ENCODE measurements around the gene NTN1.

DNA sequence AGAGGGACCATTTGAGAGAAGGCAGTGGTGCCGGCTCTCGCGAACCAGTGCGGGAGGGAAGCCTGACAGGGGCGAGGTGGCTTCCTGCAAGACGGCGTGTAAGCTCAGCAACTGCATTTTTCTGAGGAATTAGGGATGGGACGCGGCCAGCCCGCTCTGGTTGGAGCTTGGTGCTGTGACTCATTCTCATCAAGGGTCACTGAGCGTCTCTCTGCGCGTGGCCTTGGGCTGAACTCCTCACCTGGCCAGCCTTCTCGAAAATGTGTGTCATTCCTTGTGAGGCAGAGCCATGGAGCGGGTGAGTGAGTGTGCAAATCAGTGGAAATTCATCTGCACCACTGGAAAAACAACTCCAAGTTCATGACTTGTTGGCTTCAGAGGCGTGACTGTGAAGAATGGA is 52.8 kb downstream of the NTN1 start:
- TF ChIP-seq SSRP1 (CRISPR knock-in tag; IDR thresholded peaks at IDR 0.05) (no peak), FOXM1 (CRISPR knock-in tag; IDR thresholded peaks at IDR 0.05) (no peak), NAIF1 (CRISPR knock-in tag; IDR thresholded peaks at IDR 0.05; ENCODE audit: borderline replicate concordance) (no peak), EP300 (IDR thresholded peaks at IDR 0.05; ENCODE audit: low read depth in 2 of 2, low read length in 2 of 2) (no peak), EP300 (CRISPR knock-in tag; IDR thresholded peaks at IDR 0.05; ENCODE audit: borderline replicate concordance) (no peak), ZNF264 (CRISPR knock-in tag; IDR thresholded peaks at IDR 0.05) (no peak)
- TF ChIP-seq, protein P1, sequence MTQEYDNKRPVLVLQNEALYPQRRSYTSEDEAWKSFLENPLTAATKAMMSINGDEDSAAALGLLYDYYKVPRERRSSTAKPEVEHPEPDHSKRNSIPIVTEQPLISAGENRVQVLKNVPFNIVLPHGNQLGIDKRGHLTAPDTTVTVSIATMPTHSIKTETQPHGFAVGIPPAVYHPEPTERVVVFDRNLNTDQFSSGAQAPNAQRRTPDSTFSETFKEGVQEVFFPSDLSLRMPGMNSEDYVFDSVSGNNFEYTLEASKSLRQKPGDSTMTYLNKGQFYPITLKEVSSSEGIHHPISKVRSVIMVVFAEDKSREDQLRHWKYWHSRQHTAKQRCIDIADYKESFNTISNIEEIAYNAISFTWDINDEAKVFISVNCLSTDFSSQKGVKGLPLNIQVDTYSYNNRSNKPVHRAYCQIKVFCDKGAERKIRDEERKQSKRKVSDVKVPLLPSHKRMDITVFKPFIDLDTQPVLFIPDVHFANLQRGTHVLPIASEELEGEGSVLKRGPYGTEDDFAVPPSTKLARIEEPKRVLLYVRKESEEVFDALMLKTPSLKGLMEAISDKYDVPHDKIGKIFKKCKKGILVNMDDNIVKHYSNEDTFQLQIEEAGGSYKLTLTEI (CRISPR knock-in tag; conservative IDR thresholded peaks at IDR 0.05): no peak

All from HepG2 (cell line).